ENCODE measurements around the gene SRRM3.
"Not testable (repeated sequence)": the region's sequence is repeated elsewhere in the genome, so short reads cannot be mapped to it uniquely, and the experiment has no call there.

SRRM3 gene

GRCh38 chr7:76310102-76310957 is 108.6 kb downstream of the SRRM3 start:
- Mint-ChIP-seq H3K36me3 (ENCODE audit: low read depth) (no peaks in the 10 kb centered on the region), H3K27ac (no peak overlapping the region), H3K4me1 (peaks cover 12% of the 10 kb centered on the region), H3K4me3 (no peak overlapping the region), H3K9me3 (no peaks in the 10 kb centered on the region), H3K27me3 (ENCODE audit: low read depth, poor library complexity) (peaks cover 4% of the 10 kb centered on the region)
- TF ChIP-seq CTCF (IDR thresholded peaks at IDR 0.05): no peak
- DNase-seq: no peak

GRCh38 chr7:76311838-76312237 is 110.1 kb downstream of the SRRM3 start:
- not testable (repeated sequence) for H3K4me1 Mint-ChIP-seq; DNase-seq; H3K9me3 Mint-ChIP-seq; H3K27me3 Mint-ChIP-seq (ENCODE audit: low read depth, poor library complexity); H3K27ac Mint-ChIP-seq; H3K4me3 Mint-ChIP-seq; H3K36me3 Mint-ChIP-seq (ENCODE audit: low read depth)

GRCh38 chr7:76314042-76314721 is 112.5 kb downstream of the SRRM3 start:
- H3K27ac Mint-ChIP-seq: no peak overlapping the region
- H3K4me3 Mint-ChIP-seq: no peak overlapping the region

GRCh38 chr7:76314740-76315139 is 113.0 kb downstream of the SRRM3 start:
- not testable (repeated sequence) for H3K36me3 Mint-ChIP-seq (ENCODE audit: low read depth); H3K27ac Mint-ChIP-seq; H3K4me3 Mint-ChIP-seq; DNase-seq; H3K27me3 Mint-ChIP-seq (ENCODE audit: low read depth, poor library complexity); H3K9me3 Mint-ChIP-seq
- H3K4me1 Mint-ChIP-seq: peaks cover 21% of the 10 kb centered on the region

More at GRCh38 chr7:76314042-76314721, 112.5 kb downstream of the SRRM3 start:
- peaks cover 4% of the 10 kb centered on the region for H3K27me3 Mint-ChIP-seq (ENCODE audit: low read depth, poor library complexity)
- H3K9me3 Mint-ChIP-seq: no peaks in the 10 kb centered on the region
- DNase-seq: peak; percentile 98
- H3K4me1 Mint-ChIP-seq: peaks cover 20% of the 10 kb centered on the region
- peak; percentile 99 for TF ChIP-seq CTCF (IDR thresholded peaks at IDR 0.05)
- H3K36me3 Mint-ChIP-seq (ENCODE audit: low read depth): no peaks in the 10 kb centered on the region

GRCh38 chr7:76315364-76315763 is 113.7 kb downstream of the SRRM3 start:
- H3K9me3 Mint-ChIP-seq: no peaks in the 10 kb centered on the region
- peaks cover 6% of the 10 kb centered on the region for H3K36me3 Mint-ChIP-seq (ENCODE audit: low read depth)
- H3K4me1 Mint-ChIP-seq: peaks cover 21% of the 10 kb centered on the region
- H3K27ac Mint-ChIP-seq: no peak overlapping the region
- no peak for TF ChIP-seq CTCF (IDR thresholded peaks at IDR 0.05)
- no peak overlapping the region for H3K4me3 Mint-ChIP-seq
- no peak for DNase-seq
- H3K27me3 Mint-ChIP-seq (ENCODE audit: low read depth, poor library complexity): peaks cover 4% of the 10 kb centered on the region

GRCh38 chr7:76316984-76317781 is 115.5 kb downstream of the SRRM3 start:
- no peak for DNase-seq
- peaks cover 4% of the 10 kb centered on the region for H3K27me3 Mint-ChIP-seq (ENCODE audit: low read depth, poor library complexity)
- no peak for TF ChIP-seq CTCF (IDR thresholded peaks at IDR 0.05)
- H3K9me3 Mint-ChIP-seq: no peaks in the 10 kb centered on the region
- H3K4me3 Mint-ChIP-seq: peak overlapping the region; percentile 84
- peaks cover 21% of the 10 kb centered on the region for H3K4me1 Mint-ChIP-seq
- peak overlapping the region; percentile 98 for H3K27ac Mint-ChIP-seq
- H3K36me3 Mint-ChIP-seq (ENCODE audit: low read depth): peaks cover 21% of the 10 kb centered on the region

All from nephron progenitor cell (in vitro differentiated cells).